HG03097 (cell line): ENCODE measurements around the gene CNTNAP2.

ENCODE experiments used
- ATAC-seq: cut with Tn5 transposase; IDR thresholded peaks from one replicate; pipeline ENCODE4 v1.9.1; 2021; ENCODE audit not compliant: unreplicated experiment, low FRiP score

Gene CNTNAP2

DNA sequence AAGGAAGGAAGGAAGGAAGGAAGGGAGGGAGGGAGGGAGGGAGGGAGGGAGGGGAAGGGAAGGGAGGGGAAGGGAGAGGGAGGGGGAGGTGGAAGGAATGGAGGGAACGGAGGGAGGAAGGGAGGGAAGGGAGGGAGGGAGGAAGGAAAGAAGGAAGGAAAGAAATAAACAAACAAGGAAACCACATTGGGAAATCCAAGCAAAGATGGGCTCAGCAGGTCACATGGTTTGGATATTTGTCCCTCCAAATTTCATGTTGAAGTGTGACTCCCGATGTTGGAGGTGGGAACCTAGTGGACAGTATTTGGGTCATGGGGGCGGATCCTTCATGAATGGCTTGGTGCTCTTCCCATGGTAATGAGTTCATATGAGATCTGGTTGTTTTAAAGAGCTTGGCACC is 2019.4 kb downstream of the CNTNAP2 start:
- no peak for ATAC-seq

DNA sequence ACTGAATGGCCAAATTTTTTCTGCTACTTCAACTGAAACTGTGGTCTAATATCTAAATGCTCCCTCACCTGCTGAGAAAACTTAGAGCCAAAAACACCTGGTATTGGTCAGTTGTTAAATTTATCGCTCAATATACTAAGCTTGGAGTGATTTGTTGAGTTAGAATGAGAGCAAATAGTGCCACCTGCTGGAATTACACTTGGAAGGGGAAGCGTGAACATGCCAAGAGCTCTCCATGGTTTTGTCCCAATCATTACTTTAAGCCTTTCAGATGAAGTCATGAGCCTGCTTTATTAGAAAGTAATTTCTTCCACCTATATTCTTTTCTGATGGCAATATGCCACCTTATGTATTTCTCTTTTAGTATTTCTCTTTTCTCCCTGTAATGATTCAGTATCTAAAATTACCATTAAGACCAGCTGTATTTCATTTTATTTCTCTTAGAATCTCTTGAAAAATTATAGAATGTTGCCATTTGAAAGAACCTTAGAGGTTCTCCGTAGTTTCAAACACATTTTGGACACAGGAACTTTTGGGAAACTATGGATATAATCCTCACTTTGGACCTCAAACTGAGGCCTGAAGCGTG is 2026.2 kb downstream of the CNTNAP2 start:
- ATAC-seq: no peak

DNA sequence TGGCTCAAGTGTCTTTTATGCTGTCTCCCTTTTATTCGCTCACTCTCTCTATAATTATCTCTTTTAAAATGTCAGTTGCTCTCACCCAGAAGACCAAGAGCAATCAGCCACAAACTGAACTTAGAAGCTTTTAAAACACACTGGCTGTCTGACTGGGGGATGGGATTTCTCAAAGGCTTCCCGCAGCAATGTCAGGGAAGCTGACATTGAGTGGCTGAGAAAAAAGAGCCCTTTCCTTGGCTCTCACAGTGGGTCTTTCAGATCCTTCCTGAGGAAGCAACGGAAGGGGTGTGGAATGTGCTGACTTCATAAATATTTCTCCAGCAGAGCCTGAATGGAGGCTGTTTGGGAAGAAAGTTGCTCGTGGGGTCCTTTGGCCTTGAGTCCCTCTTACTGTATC is 2028.2 kb downstream of the CNTNAP2 start:
- no peak for ATAC-seq

DNA sequence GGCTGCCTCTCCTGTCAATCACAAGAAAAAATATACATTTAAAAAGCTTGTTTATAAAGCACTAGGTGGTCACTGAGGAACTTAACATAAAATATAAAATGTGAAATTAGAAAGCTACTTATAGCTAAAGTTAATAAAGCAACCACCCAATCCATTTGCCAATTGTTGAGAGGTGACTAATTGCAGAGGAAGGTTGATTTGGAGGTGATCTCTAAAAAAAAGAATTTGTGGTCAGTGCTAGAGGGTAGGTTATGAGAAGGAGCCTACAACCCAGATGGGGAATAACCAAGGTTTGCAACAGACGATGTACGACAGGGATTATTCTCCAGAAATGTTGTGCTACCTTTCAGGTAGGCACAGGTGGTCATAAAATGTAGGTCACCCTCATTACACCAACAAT is 2029.7 kb downstream of the CNTNAP2 start:
- ATAC-seq: no peak

DNA sequence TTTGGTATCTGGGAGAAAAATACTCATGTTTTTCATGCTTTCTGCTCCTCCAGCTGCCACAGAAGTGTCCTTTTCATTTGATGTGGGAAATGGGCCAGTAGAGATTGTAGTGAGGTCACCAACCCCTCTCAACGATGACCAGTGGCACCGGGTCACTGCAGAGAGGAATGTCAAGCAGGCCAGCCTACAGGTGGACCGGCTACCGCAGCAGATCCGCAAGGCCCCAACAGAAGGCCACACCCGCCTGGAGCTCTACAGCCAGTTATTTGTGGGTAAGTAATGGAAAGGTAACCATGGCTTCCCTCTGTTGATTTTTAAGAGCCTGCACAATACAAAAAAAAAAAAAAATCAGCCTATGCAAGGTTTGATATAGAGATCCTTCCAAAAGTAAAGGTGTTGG is 2030.8 kb downstream of the CNTNAP2 start:
- ATAC-seq: no peak

DNA sequence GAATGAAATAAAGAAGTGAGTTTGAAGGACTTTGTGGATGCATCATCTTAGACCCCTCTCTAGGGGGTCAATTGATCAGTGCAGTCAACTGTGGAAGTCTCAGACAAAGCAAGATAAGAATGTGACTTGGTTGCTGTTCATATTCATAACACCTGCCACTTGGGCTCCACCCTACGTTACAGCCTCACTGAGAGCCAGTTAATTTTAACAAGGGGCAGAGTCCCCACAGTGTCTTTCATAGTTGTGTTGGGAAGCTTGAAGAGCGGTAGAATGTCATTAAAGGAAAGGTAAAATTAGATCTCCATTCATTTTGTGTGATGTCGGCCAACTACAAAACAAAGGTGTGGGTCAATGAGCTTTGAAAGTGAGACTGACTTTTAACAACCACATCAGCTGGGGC is 2031.9 kb downstream of the CNTNAP2 start:
- no peak for ATAC-seq

DNA sequence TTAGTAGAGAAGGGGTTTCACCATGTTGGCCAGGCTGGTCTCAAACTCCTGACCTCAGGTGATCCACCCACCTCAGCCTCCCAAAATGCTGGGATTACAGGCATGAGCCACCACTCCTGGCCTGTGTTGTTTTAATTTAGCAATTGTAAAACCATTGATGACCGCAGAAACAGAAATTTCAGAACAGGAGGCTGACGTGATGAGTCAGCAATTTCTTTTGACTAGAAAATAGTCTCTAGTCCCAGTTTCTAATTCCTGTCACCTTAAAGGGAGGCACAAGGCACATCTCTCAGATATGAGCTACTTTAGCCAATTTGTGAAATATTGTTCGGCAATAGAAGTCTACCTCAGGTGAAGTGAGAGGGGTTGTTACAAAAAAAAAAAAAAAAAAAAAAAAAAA is 2033.1 kb downstream of the CNTNAP2 start:
- no peak for ATAC-seq

DNA sequence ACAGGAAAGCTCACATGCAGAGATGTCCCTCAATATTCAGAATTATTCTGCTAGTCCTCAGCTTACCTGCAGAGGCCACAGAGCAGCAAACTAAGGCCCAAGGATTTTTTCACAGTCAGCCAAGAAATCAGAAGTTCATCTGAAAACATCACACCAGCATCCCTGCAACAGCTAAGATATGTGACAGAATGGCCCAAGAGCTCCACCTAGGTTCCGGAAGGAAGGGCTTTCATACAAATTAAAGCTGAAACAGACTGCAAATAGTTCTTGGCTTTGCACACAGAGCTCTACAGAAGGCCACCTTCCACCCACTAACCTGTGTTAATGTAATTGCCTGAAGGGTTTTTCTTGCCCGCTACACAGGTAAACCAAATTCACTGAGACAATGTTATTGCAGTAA is 2035.2 kb downstream of the CNTNAP2 start:
- no peak for ATAC-seq

DNA sequence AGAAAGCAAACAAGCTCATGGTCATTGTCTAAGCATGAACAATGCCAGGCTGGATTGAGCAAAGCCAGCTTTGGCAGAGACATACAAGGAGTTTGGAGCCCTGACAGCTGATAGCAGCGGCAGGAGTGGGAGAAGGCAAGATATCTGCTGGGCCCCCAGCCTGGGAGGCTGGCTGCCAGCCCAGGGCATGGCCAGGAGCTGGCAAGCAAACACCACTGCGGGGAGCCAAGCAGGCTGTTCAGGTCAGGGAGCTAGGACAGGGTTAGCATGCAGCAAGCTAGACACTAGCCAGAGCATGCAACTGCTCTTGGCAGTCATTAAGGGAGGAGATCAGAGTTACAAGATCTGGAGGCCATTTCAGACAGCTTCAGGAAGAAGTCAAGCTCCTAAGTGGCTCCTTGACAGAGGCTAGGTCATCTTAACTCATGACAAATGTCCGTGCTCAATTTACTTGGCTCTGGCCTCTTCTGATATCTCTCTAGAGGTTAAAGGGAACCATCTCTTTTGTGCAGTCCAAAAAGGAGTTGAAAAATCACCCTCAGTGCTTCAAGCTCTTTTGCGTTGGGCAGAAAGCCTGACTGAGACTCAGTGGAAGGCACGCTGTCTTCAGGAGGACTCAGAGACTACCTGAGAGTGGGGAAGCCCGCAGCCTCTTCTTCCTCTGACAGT is 2037.1 kb downstream of the CNTNAP2 start:
- ATAC-seq: no peak

DNA sequence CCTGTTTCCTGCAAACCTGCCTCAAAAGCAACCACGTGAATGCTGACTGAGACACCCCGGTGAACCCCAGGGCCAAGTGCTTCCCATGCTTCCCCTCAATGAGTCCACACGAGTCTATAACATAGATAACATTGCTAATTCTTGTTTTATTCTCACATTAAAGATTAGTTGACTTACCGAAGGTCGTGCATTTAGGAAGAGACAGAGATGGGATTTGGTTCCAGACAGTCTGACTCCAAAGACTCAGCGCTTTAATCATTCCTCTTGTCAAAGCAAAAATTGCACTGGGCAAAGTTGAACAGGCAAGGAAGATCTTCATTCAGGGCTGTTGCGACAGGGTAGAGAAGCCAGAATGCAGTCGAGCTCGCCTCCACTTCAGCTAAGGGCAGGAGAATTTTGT is 2038.4 kb downstream of the CNTNAP2 start:
- no peak for ATAC-seq

DNA sequence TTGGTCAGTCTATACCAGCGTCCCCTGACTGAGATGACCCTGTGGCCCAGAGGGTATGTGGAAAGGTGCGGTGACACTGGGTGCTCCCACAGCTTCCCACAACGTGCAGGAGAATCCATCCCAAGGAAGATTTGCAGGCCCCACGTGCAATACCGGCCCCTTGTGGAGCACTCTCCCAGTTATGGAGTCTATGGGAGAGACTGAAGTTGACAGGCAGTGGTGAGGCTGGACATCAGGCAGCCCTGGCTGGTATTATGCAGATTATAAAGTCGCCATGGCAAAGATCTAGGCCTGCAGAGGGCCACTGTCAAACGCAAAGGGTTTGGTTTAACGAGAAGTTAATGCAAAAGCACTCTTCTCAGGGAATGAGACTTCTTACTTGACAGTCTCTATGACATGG is 2039.2 kb downstream of the CNTNAP2 start:
- ATAC-seq: no peak

DNA sequence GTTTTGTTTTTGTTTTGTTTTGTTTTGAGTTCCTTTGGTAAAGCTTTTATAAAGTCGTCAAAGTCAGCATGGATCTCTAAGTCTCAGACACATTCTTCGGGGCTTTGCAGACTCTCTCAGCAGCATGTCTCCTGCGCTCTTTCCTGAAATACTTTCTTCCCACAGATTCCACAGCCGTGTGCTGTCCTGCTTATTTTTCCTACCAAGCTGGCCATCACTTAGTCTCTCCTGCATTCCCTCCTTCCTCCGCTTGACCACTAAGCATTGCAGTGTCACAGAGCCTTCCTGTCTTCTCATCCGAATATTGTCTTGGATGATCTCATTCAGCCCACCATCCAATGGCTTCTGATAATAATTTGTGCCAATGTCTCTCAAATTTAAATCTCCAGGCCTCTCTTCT is 2039.6 kb downstream of the CNTNAP2 start:
- no peak for ATAC-seq

DNA sequence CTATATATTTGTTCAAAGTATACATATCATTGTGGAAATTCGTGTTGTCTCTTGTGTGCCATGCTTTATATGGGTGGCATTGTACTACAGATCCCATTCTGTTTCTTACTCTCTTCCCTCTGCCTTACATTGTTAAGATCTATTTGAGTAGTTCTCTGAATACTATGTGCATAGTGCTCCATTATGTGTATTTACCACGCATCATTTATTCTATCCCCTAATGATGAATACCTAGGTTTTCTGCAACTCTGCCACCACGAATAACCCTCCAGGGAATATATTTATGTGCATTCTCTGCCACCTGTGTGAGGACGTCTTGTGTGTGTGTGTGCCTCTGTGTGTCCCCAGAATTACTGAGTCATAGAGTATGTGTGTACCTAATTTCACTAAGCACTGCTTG is 2042.7 kb downstream of the CNTNAP2 start:
- ATAC-seq: no peak

DNA sequence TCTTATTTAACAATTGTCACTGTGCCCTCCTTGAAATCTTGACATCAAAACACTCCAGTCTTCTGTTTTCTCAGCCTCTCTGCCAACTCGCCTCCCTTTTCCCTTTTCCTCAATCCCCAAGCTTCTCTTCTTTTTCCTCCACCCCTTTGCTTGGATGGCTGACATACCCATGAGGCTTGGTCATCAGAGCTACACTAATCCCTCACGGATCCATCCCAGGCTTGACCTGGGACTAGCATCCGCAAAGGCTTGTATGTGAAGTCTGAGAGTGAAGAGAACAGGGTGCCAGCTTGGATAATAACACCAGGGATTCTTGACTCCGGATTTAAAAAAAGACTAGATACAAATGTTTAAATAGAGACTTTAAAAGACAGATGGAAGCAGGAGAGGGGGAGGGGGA is 2045.2 kb downstream of the CNTNAP2 start:
- no peak for ATAC-seq

DNA sequence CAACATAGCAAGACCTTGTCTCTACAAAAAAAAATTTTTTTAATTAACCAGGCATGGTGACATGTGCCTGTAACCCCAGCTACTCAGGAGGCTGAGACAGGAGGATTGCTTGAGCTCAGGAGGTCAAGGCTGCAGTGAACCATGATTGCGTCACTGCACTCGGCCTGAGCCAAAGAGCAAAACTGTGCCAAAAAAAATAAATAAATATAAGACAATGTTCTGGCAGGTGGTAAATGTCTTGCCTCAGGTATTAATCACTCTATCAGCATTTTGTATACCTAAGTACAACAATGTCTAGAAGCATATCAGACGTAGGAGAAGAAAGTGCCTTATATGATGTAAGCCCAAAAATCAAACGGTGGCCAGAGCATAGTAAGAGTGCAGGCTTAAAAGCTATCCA is 2046.2 kb downstream of the CNTNAP2 start:
- ATAC-seq: no peak

DNA sequence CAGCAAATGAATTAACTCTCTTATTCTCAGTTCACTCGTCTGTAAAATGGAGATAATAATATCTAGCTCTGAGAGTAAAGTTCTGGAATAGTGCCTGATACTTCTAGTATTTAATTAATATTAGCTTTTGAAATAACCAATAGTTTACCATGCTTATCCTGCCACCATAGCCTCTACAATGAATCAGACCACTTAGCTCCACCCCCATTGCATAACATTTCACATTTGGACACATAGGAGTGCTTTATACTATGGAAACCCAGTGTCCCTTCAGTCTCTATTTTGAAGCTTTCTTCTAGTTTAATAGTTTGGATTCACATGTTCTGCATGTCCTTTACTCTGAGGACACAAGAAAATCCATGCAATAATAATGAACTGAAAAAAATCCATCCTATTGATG is 2046.6 kb downstream of the CNTNAP2 start:
- ATAC-seq: no peak

DNA sequence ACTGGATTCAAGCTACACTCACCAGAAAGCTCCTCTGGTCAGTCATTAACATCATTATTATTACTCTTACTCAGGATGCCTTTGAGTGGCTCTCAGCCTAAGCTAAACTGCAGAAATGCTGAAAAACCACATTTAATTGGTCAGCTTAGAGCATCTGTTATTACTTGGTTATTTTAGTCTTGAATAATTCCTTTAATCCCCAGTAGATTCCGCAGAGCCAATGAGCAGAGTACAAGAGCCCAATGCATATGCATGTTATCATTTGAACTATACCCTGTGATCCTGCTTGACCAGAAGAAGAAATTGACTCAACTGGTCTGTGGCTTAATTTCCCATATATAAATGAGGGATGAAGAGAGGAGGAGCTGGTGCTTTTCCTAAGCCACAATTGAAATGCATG is 2056.3 kb downstream of the CNTNAP2 start:
- ATAC-seq: no peak

DNA sequence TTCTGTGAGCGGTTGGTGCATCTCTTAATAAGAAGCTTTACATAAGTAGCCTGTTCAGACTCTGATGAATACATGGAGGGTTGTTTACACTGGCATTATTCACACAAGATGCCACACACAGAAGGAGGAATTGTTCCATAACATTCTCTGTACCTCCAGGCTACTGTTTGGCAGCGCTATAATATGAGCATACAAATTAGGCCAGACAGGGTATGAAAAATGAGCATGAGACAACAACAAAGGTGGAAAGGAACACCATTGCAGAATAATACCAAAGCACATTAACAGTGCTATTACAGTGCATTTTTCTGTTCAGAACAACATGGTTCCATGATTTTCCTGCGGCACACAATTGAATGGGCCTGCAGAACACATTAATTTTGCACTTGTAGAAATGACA is 2056.8 kb downstream of the CNTNAP2 start:
- ATAC-seq: no peak

DNA sequence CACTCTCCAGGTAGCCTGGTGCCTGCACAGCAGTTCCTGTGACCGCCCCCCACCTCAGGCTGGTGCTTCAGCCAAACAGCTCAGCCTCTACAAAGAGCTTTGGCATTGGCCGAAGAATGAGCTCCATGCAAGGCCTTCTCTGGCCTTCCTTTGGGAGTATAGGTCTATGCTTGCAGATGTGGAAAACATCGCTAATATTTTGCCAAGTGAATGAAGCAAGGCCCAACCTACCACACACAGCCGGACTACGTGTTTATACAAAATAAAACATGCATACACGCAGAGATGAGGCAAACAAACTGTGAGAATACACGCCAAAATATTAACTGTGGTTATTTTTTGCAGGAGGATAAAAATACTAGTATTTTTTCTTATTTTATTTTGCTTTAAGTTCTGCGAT is 2057.8 kb downstream of the CNTNAP2 start:
- ATAC-seq: no peak

DNA sequence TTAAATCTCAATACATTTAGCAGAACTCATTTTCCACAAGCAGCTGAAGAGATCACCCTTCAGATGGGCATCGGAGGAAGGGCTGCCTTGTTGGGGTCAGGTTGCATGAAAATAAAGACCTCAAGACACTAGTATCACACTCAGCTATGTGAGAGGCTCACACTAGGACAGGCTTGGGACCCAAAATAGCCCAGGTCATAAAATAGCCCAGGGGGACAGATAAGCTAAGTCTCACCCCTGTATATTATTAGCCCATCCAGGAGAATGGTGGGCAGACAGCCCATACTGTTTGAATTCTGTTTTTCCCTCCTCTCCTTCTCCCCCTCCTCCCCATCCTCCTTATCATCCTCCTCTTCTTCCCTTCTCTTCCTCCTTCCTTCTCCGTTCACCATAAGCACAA is 2058.9 kb downstream of the CNTNAP2 start:
- no peak for ATAC-seq

DNA sequence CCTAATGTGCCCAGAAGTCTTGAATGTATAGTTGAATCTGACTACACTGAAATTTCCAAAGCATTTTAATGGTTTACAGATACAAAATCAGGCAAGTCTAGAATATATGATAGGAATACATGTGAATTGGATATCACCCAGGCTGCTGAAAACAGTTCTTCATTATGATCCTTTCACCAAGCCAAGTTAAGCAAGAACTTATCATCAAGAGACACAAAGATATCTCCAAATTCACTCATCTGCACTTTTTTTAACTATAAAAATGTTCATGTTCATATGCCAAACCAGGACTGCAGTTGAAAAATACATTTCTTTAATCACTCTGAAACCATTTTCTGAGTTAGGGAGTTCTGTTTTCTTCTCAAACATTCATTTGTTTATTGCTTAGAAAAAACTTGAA is 2061.4 kb downstream of the CNTNAP2 start:
- no peak for ATAC-seq

DNA sequence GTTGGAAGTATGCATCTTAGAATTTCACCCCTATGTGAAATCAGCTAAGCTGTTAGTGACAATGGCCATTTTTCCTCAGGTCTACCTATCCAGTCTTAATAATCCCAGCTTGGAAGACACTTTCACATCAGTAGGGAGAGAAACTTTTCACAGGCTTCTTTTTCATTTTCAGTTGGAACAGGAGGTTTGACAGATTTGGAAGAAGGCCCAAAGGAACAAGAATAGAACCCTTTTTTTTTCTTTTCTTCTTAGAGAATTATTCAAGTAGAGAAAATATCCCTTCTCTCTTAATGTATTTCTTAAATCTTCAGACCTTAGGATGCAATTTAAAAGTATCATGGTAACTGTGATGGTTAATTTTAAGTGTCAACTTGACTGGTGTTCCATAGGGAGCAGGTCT is 2063.5 kb downstream of the CNTNAP2 start:
- ATAC-seq: no peak

DNA sequence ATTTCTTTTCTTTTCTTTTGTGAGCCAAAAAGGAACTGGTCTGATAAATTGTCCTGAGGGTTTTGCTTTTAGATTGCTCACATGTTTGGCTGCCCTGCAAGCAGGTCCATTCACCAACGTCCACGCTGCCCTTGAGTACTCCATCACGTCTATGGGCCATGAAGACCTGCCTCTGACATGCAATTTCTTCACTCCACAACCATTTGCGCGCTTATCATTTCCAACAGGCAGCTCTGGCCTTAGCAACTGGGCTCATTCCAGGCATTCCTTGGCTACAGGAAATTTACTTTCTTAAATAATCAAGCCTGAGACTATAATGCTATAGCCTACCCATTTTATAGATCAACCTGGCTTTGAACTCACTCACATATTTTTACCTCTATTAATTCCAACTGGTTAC is 2065.7 kb downstream of the CNTNAP2 start:
- no peak for ATAC-seq
